Left ventricle myocardium inferior (tissue), 1 donor: ENCODE measurements around the gene EIF4G1. TPM values are rescaled to one million over a fixed set of nuclear protein-coding genes. Genes with fewer than 3 reads are reported as not detected.
A peak's percentile ranks its signal among the peaks of the same experiment; 100 is the strongest.

Experiments
- DNase-seq: peaks from one replicate; pipeline ENCODE4 v3.0.0-alpha.2; 2020
- H3K27ac ChIP-seq: fragments of 200-600 bp; replicated peaks from 2 replicates; pipeline ENCODE4 v1.8.0; 2021
- H3K27me3 ChIP-seq: fragments of 200-600 bp; 2 replicates; pipeline ENCODE4 v1.8.0; 2021; ENCODE audit warnings: low read depth
- H3K36me3 ChIP-seq: fragments of 200-600 bp; 2 replicates; pipeline ENCODE4 v1.8.0; 2021
- H3K4me1 ChIP-seq: fragments of 200-600 bp; 2 replicates; pipeline ENCODE4 v1.8.0; 2021
- H3K4me3 ChIP-seq: fragments of 200-600 bp; 2 replicates; pipeline ENCODE4 v1.8.0; 2021; ENCODE audit warnings: mild to moderate bottlenecking, moderate library complexity
- H3K9me3 ChIP-seq: fragments of 200-600 bp; replicated peaks from 2 replicates; pipeline ENCODE4 v1.8.0; 2021
- intact Hi-C: fragments of 100-400 bp; cut with micrococcal nuclease; formaldehyde crosslinking; loops from one replicate; pipeline ENCODE4 v1.11.0; 2022
- total RNA-seq: library from RNA; stranded (reverse); fragmentation: NEBNext Ultra II Directional; extraction: Animal tissue kit (Norgen Biotek cat#: 25700); gene quantifications from one replicate; pipeline ENCODE4 v1.2.1, GENCODE V29; 2021
- TF ChIP-seq, protein P1 (sequence below): fragments of 200-600 bp; IDR thresholded peaks from 2 replicates; pipeline ENCODE4 v1.8.0; 2021; ENCODE audit warnings: antibody characterized with exemption, mild to moderate bottlenecking, borderline replicate concordance
- donor health status: DM: no; HTN: yes; CAD: no; lungs with severe emphysema.

Gene EIF4G1
- total RNA-seq, 1 donor from 2014 or later = 224 TPM

DNA sequence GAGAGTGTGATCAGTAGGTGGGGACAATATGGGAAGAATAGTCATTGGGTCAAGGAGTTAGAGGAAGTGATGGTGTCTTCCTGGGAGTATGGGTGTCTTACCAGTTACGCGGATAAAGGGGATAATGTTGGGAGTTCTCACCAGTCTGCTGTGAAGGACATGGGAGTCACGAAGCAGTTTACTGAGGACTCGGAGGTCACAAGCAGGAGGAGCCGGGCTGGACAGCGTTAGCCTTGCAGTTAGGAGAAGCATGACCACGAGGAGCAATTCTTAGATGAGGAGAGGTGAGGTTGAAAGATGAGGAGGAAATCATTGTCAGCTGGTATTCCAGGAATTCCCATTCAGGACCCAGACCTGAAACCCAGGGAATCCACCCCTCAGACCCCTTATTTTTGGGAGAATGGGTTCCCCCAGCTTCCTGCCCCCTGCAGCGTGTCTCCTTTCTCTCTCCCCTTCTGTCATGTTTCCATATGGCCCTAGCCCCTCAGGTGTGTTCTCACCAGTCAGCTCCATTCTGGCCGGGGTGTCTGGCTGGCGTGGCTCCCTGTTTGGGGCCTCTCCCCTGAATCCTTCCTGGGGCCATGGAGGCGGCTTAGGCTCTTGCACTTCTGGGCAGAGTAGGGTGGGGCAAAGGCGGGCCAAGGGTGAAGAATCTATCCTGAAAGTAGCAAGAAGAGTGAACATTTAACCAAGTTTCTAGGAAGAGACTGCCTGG is 61.5 kb downstream of the EIF4G1 start:
- intact Hi-C loops = no loop called here
- H3K4me1 ChIP-seq = peaks cover 35% of the 10 kb centered on the region
- TF ChIP-seq, protein P1, sequence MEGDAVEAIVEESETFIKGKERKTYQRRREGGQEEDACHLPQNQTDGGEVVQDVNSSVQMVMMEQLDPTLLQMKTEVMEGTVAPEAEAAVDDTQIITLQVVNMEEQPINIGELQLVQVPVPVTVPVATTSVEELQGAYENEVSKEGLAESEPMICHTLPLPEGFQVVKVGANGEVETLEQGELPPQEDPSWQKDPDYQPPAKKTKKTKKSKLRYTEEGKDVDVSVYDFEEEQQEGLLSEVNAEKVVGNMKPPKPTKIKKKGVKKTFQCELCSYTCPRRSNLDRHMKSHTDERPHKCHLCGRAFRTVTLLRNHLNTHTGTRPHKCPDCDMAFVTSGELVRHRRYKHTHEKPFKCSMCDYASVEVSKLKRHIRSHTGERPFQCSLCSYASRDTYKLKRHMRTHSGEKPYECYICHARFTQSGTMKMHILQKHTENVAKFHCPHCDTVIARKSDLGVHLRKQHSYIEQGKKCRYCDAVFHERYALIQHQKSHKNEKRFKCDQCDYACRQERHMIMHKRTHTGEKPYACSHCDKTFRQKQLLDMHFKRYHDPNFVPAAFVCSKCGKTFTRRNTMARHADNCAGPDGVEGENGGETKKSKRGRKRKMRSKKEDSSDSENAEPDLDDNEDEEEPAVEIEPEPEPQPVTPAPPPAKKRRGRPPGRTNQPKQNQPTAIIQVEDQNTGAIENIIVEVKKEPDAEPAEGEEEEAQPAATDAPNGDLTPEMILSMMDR = no peak

DNA sequence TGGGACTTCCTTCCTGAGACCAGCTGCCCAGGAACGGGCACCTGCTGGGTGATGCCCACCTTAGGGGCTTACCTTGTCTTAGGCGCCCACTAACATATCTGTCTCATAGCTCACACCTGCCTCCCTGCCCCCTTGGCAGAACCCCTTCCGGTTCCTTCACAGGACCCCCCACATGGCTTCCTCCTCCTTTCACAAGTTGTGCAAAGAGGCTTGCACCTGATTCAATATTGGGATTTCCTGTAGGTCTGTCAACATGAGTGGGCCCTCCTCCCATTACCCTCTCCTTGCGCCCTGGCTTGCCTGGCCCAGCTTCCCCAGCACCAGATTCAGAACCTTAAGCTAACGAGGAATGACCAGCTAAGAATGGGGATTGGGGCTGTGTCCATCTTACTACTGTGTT is 63.0 kb downstream of the EIF4G1 start:
- Histone ChIP-seq H3K4me1 (peaks cover 39% of the 10 kb centered on the region), H3K27me3 (peaks cover 83% of the 10 kb centered on the region), H3K36me3 (no peaks in the 10 kb centered on the region), H3K4me3 (no peak overlapping the region), H3K9me3 (no peaks in the 10 kb centered on the region), H3K27ac (peak overlapping the region; percentile 78)
- no peak for DNase-seq
- TF ChIP-seq, protein P1 = no peak
- intact Hi-C loops = no loop called here

More for the DNA sequence above, 61.5 kb downstream of the EIF4G1 start:
- H3K36me3 ChIP-seq = no peaks in the 10 kb centered on the region
- no peak overlapping the region for H3K27ac ChIP-seq
- no peaks in the 10 kb centered on the region for H3K9me3 ChIP-seq
- no peak for DNase-seq
- H3K27me3 ChIP-seq = peaks cover 69% of the 10 kb centered on the region
- H3K4me3 ChIP-seq = no peak overlapping the region

DNA sequence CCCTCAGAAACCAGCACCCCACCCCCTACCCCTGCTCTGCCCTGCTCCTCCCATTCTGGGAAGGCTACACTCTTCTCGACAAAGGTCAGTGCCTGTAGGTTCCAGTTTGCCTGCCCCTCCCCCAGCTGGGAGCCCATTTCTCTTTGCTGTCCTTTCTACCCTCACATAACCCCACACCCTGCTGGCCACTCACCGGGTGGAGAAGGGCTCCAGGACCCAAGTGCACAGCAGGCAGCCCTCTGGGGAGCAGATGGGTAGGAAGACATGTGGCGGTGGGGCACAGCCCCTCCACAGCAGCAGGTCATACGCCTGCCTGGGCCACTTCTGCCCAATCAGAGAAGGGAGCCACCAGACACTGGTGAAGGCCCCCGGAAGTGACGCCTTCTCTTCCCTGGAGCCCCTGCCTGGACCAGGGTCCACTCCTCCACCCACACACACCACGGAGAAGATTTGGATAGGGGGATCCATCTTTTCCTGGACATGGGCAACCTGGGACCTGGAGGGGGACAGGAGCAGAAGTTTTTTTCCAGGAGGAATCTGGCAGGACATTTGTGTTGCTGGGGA is 63.6 kb downstream of the EIF4G1 start, which contains the start of gene THPO:
THPO (minus strand) TSS at position 326 of the 564 bp plus-strand sequence. CDS start 1,948 bp downstream, outside the sequence.
- intact Hi-C loops = no loop called here
- peaks cover 39% of the 10 kb centered on the region for H3K4me1 ChIP-seq
- no peak for DNase-seq
- H3K27me3 ChIP-seq = peaks cover 89% of the 10 kb centered on the region
- peak within 1 kb of the TSS; percentile 69 for H3K4me3 ChIP-seq
- H3K36me3 ChIP-seq = no peaks in the 10 kb centered on the region
- H3K9me3 ChIP-seq = no peaks in the 10 kb centered on the region
- peak within 1 kb of the TSS; percentile 78 for H3K27ac ChIP-seq
- TF ChIP-seq, protein P1 = no peak

DNA sequence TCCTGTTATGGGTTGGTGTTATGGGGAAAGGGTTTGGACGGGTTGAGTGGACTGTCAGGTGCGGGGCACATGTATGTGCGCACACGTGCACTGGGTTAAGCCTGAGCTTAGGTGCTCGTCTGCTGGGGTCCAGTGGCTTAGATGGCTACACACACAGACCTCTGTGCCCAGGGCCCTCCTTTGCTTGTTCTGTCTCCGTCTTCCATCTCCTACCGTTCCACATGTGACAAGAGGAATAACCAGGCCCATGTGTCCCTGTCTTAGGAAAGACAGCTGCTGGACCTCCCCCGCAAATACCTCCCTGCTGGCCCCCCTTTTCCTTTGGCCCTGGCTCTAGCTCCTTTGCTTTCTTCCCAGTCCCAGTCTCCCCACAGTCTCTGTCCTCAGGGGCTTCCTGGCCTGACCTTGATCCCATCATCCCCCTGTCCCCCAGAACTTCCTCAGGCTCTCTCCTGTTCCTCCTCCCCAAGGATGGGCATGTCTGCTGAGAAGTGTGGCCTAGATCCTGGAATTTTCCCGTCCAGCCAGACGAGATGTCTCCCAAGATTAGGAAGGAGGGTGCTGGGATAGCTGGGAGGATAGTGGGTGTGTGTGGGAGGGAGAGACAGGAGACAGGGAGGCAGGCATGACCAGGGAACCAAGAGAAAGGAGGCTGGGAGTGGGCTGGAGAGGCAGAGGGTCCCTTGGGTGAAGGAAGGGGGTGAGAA is 64.4 kb downstream of the EIF4G1 start:
- peak overlapping the region; percentile 78 for H3K27ac ChIP-seq
- no peaks in the 10 kb centered on the region for H3K36me3 ChIP-seq
- no peaks in the 10 kb centered on the region for H3K9me3 ChIP-seq
- TF ChIP-seq, protein P1 = no peak
- DNase-seq = no peak
- intact Hi-C loops = no loop called here
- peak overlapping the region; percentile 69 for H3K4me3 ChIP-seq
- peaks cover 94% of the 10 kb centered on the region for H3K27me3 ChIP-seq
- peaks cover 39% of the 10 kb centered on the region for H3K4me1 ChIP-seq

GRCh38 chr3:184379358-184380184 is 65.2 kb downstream of the EIF4G1 start, which contains the start of gene CHRD:
Gene CHRD (plus strand): TSS chr3:184380054. CDS start chr3:184380319, 265 bp downstream.
- DNase-seq = peak; percentile 58
- peak within 1 kb of the TSS; percentile 78 for H3K27ac ChIP-seq
- no peaks in the 10 kb centered on the region for H3K36me3 ChIP-seq
- no peaks in the 10 kb centered on the region for H3K9me3 ChIP-seq
- TF ChIP-seq, protein P1 = no peak
- peaks cover 39% of the 10 kb centered on the region for H3K4me1 ChIP-seq
- peak within 1 kb of the TSS; percentile 69 for H3K4me3 ChIP-seq
- intact Hi-C loops = no loop called here
- peaks cover 92% of the 10 kb centered on the region for H3K27me3 ChIP-seq
